OCI-LY7 (cell line): ENCODE results near the gene PTH2.

Experiments
- CTCF ChIP-seq: fragments of 200-600 bp; sonication (generic); conservative IDR thresholded peaks from 2 replicates; pipeline ENCODE4 v1.5.1; 2014; ENCODE audit warnings: mild to moderate bottlenecking, antibody characterized with exemption, low read length, moderate library complexity, mixed read lengths
- EZH2phosphoT487 ChIP-seq: fragments of 200-600 bp; sonication (generic); IDR thresholded peaks from 2 replicates; pipeline ENCODE4 v1.6.1; 2018; ENCODE audit warnings: low read depth, borderline replicate concordance, mild to moderate bottlenecking, mixed run types, antibody characterized with exemption, low read length, moderate library complexity, mixed read lengths

- TF ChIP-seq CTCF (no peak), EZH2phosphoT487 (no peak)
Measured at GRCh38 chr19:49453757-49454240, 30.6 kb upstream of the PTH2 start.
